Tibial nerve (tissue), 4 donors: ENCODE measurements around the gene PDZD2. TPM values are rescaled to one million over a fixed set of nuclear protein-coding genes. Genes with fewer than 3 reads are reported as not detected.

Experiments used
- DNase-seq, 2 donors: peaks; one replicate each; pipeline ENCODE4 v3.0.0-alpha.2; 2019; ENCODE audit warnings: low spot score in 2 of 2
- H3K27ac ChIP-seq, 4 donors: fragments of 200-600 bp; sonication (generic) in 3 of 4; one replicate each; pipeline ENCODE4 v1.5.1; 2017 to 2019; ENCODE audit warnings: mild to moderate bottlenecking in 1 of 4
- H3K27me3 ChIP-seq, 2 donors: fragments of 200-600 bp; sonication (generic) in 1 of 2; one replicate each; pipeline versions ENCODE4 v1.5.1 to v1.6.0; 2017 to 2019
- H3K36me3 ChIP-seq, 3 donors: fragments of 200-600 bp; sonication (generic); one replicate each; pipeline ENCODE4 v1.5.1; 2018 to 2019
- H3K4me1 ChIP-seq, 4 donors: fragments of 200-600 bp; sonication (generic) in 3 of 4; one replicate each; pipeline ENCODE4 v1.5.1; 2017 to 2019
- H3K4me3 ChIP-seq, 4 donors: fragments of 200-600 bp; sonication (generic) in 3 of 4; one replicate each; pipeline ENCODE4 v1.5.1; 2017 to 2019; ENCODE audit warnings: mild to moderate bottlenecking in 1 of 4, moderate library complexity in 1 of 4
- H3K9me3 ChIP-seq, 4 donors: fragments of 200-600 bp; sonication (generic) in 3 of 4; one replicate each; pipeline ENCODE4 v1.5.1; 2017 to 2019
- CTCF ChIP-seq, 5 experiments: fragments of 200-600 bp in 3 of 5; fragments of 450-650 bp in 2 of 5; sonication (generic) in 3 of 5; IDR thresholded peaks; one replicate each; pipeline ENCODE4 v1.5.1; 2016 to 2019; ENCODE audit warnings: antibody characterized with exemption in 5 of 5, mild to moderate bottlenecking in 3 of 5, moderate library complexity in 2 of 5
- EP300 ChIP-seq, 2 donors: sonication (generic); formaldehyde crosslinking; IDR thresholded peaks; one replicate each; pipeline ENCODE4 v1.6.1; 2017; ENCODE audit warnings: antibody characterized with exemption in 2 of 2, mild to moderate bottlenecking in 1 of 2
- POLR2A ChIP-seq, 2 donors: fragments of 450-650 bp; IDR thresholded peaks; one replicate each; pipeline ENCODE4 v1.6.1; 2017; ENCODE audit warnings: antibody characterized with exemption in 2 of 2, mild to moderate bottlenecking in 2 of 2, moderate library complexity in 2 of 2
- WGBS, 2 donors: methylation state at CpG; one replicate each; pipeline ENCODE4 v1.1.5; 2018; 5-methylcytosine and 5-hydroxymethylcytosine counted together
- total RNA-seq, 4 donors: library from RNA; depleted of rRNA; stranded (reverse); fragments of >200 nt; gene quantifications; one replicate each; pipeline ENCODE4 v1.1.0, GENCODE V29; 2016

Gene PDZD2
- total RNA-seq, 4 donors from 2014 or later, result 102 to 153 (median 117) TPM

GRCh38 chr5:31819926-31820516 lies 181.1 kb downstream of the PDZD2 start:
- H3K27ac ChIP-seq, result no peak overlapping the region
- H3K4me3 ChIP-seq, result no peak overlapping the region
- no peaks in the 10 kb centered on the region for H3K36me3 ChIP-seq
- no peaks in the 10 kb centered on the region for H3K27me3 ChIP-seq
- WGBS, 2 donors, result 73 to 78% methylated on average over 4 of the region's 4 CpGs
- TF ChIP-seq POLR2A (IDR thresholded peaks at IDR 0.05) (no peak), CTCF (IDR thresholded peaks at IDR 0.05) (no peak), EP300 (IDR thresholded peaks at IDR 0.05) (no peak)
- no peaks in the 10 kb centered on the region for H3K4me1 ChIP-seq
- no peak for DNase-seq
- H3K9me3 ChIP-seq, result no peaks in the 10 kb centered on the region

- Histone ChIP-seq H3K4me1 (peaks cover 0 to 5% (median 0%) of the 10 kb centered on the region in 4 donors), H3K4me3 (no peak overlapping the region), H3K36me3 (no peaks in the 10 kb centered on the region), H3K9me3 (peaks cover 0 to 8% (median 2%) of the 10 kb centered on the region in 4 donors), H3K27me3 (no peaks in the 10 kb centered on the region), H3K27ac (no peak overlapping the region)
- WGBS, 2 donors, result 29 to 63% methylated on average over 3 of the region's 3 CpGs
- no peak for TF ChIP-seq CTCF (IDR thresholded peaks at IDR 0.05)
- no peak for DNase-seq
These were observed 184.5 kb downstream of the PDZD2 start for GRCh38 chr5:31823472-31823871.

- 49 to 57% methylated on average over 8 of the region's 8 CpGs for WGBS, 2 donors
- no peaks in the 10 kb centered on the region for H3K36me3 ChIP-seq
- no peak for DNase-seq
- peaks cover 0 to 22% (median 5%) of the 10 kb centered on the region in 4 donors for H3K9me3 ChIP-seq
- TF ChIP-seq CTCF (IDR thresholded peaks at IDR 0.05), result no peak
- TF ChIP-seq POLR2A (IDR thresholded peaks at IDR 0.05), result no peak
- no peak for TF ChIP-seq EP300 (IDR thresholded peaks at IDR 0.05)
- H3K27ac ChIP-seq, result no peak overlapping the region
- no peak overlapping the region for H3K4me3 ChIP-seq
- H3K4me1 ChIP-seq, result peaks cover 0 to 5% (median 0%) of the 10 kb centered on the region in 4 donors
- no peaks in the 10 kb centered on the region for H3K27me3 ChIP-seq
These were observed 186.1 kb downstream of the PDZD2 start for GRCh38 chr5:31824869-31825517.

- peaks cover 0 to 22% (median 5%) of the 10 kb centered on the region in 4 donors for H3K9me3 ChIP-seq
- TF ChIP-seq POLR2A (IDR thresholded peaks at IDR 0.05) (no peak), EP300 (IDR thresholded peaks at IDR 0.05) (no peak), CTCF (IDR thresholded peaks at IDR 0.05) (peak; percentile 43 to 85 (median 65))
- H3K27me3 ChIP-seq, result no peaks in the 10 kb centered on the region
- no peak overlapping the region for H3K4me3 ChIP-seq
- peak; percentile 28 to 78 for DNase-seq
- no peak overlapping the region for H3K27ac ChIP-seq
- no peaks in the 10 kb centered on the region for H3K36me3 ChIP-seq
- WGBS, 2 donors, result 18 to 19% methylated on average over 8 of the region's 8 CpGs
- H3K4me1 ChIP-seq, result peaks cover 0 to 5% (median 0%) of the 10 kb centered on the region in 4 donors
These were observed 186.7 kb downstream of the PDZD2 start for GRCh38 chr5:31825518-31826068.

- no peaks in the 10 kb centered on the region for H3K27me3 ChIP-seq
- peaks cover 0 to 5% (median 0%) of the 10 kb centered on the region in 4 donors for H3K4me1 ChIP-seq
- H3K4me3 ChIP-seq, result no peak overlapping the region
- WGBS, 2 donors, result 100% methylated on average over 1 of the region's 1 CpG
- peaks cover 0 to 22% (median 5%) of the 10 kb centered on the region in 4 donors for H3K9me3 ChIP-seq
- H3K36me3 ChIP-seq, result no peaks in the 10 kb centered on the region
- DNase-seq, result no peak
- TF ChIP-seq POLR2A (IDR thresholded peaks at IDR 0.05), result no peak
- TF ChIP-seq EP300 (IDR thresholded peaks at IDR 0.05), result no peak
- TF ChIP-seq CTCF (IDR thresholded peaks at IDR 0.05), result no peak
- H3K27ac ChIP-seq, result no peak overlapping the region
These were observed 188.9 kb downstream of the PDZD2 start for GRCh38 chr5:31827867-31828266.
